ENCODE results near the gene EYS. TPM values are rescaled to one million over a fixed set of nuclear protein-coding genes. Genes with fewer than 3 reads are reported as not detected.

EYS gene
- total and polyA plus RNA-seq, 2 experiments from 2014 or later = 0.04 TPM; not detected in 1

GRCh38 chr6:64774881-64775280, 932.1 kb downstream of the EYS start:
- H3K36me3 ChIP-seq (ENCODE audit: low read depth) = no peaks in the 10 kb centered on the region
- TF ChIP-seq EZH2phosphoT487 (IDR thresholded peaks at IDR 0.05; ENCODE audit: insufficient read depth, low read depth) = no peak
- no peak for TF ChIP-seq EZH2 (IDR thresholded peaks at IDR 0.05; ENCODE audit: insufficient read depth, poor library complexity, severe bottlenecking)
- H3K9me3 ChIP-seq (ENCODE audit: low read depth) = no peaks in the 10 kb centered on the region
- H3K4me1 ChIP-seq (ENCODE audit: insufficient read depth) = no peaks in the 10 kb centered on the region
- H3K79me2 ChIP-seq (ENCODE audit: insufficient read depth) = no peaks in the 10 kb centered on the region
- H2AFZ ChIP-seq = no peak overlapping the region
- in situ Hi-C loops (cut with MboI) = no loop called here
- no peaks in the 10 kb centered on the region for H4K20me1 ChIP-seq (ENCODE audit: insufficient read depth)
- no peak overlapping the region for H3K4me3 ChIP-seq
- H3K27ac ChIP-seq = no peak overlapping the region
- H3K4me2 ChIP-seq (ENCODE audit: unreplicated experiment) = no peak overlapping the region
- H3K9ac ChIP-seq = no peak overlapping the region
- no peaks in the 10 kb centered on the region for H3K9me2 ChIP-seq (ENCODE audit: insufficient read depth)
- DNase-seq = no peak
- H3F3A ChIP-seq (ENCODE audit: insufficient read depth) = no peaks in the 10 kb centered on the region
- 1% methylated on average over 4 of the region's 4 CpGs for WGBS, 2 experiments (ENCODE audit: low coverage in 1 of 2, low lambda C conversion rate in 2 of 2, missing lambda C conversion rate in 2 of 2)
- H3K27me3 ChIP-seq (replicated peaks; ENCODE audit: insufficient read depth) = no peaks in the 10 kb centered on the region

DNA sequence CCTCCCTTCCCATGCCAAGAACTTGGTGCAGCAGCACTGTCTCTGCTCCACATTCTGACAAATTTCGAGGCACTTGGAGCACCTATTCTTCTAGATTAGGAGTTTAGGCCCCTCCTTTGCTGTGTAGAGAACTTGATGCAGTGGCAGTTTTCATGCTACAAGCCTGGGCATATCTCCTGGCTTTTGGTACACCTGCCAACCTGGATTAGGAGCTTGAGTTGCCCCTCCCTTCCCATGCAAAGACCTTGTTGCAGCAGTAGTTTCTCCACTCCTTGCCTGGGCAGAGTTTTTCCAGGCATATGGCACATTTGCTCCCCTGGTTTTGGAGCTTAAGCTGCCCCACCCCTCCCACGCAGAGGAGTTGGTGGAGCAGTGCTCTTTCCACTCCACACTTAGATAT, 956.1 kb downstream of the EYS start:
- TF ChIP-seq EZH2phosphoT487 (IDR thresholded peaks at IDR 0.05; ENCODE audit: insufficient read depth, low read depth) (no peak), EZH2 (IDR thresholded peaks at IDR 0.05; ENCODE audit: insufficient read depth, poor library complexity, severe bottlenecking) (no peak)
- no peaks in the 10 kb centered on the region for H3K9me3 ChIP-seq (ENCODE audit: low read depth)
- H3K27me3 ChIP-seq (replicated peaks; ENCODE audit: insufficient read depth) = no peaks in the 10 kb centered on the region
- H3F3A ChIP-seq (ENCODE audit: insufficient read depth) = no peaks in the 10 kb centered on the region
- H3K4me1 ChIP-seq (ENCODE audit: insufficient read depth) = no peaks in the 10 kb centered on the region
- no peaks in the 10 kb centered on the region for H3K9me2 ChIP-seq (ENCODE audit: insufficient read depth)
- H3K9ac ChIP-seq = no peak overlapping the region
- H2AFZ ChIP-seq = no peak overlapping the region
- 16 to 34% methylated on average over 2 of the region's 2 CpGs for WGBS, 2 experiments (ENCODE audit: low coverage in 1 of 2, low lambda C conversion rate in 2 of 2, missing lambda C conversion rate in 2 of 2)
- no peaks in the 10 kb centered on the region for H3K79me2 ChIP-seq (ENCODE audit: insufficient read depth)
- no peak overlapping the region for H3K4me2 ChIP-seq (ENCODE audit: unreplicated experiment)
- no peaks in the 10 kb centered on the region for H4K20me1 ChIP-seq (ENCODE audit: insufficient read depth)
- no peaks in the 10 kb centered on the region for H3K36me3 ChIP-seq (ENCODE audit: low read depth)
- in situ Hi-C loops (cut with MboI) = no loop called here
- DNase-seq = no peak
- H3K4me3 ChIP-seq = no peak overlapping the region
- H3K27ac ChIP-seq = no peak overlapping the region

GRCh38 chr6:64737418-64737817, 969.6 kb downstream of the EYS start:
- Histone ChIP-seq H3K4me3 (no peak overlapping the region), H3K9me3 (ENCODE audit: low read depth) (no peaks in the 10 kb centered on the region), H3K79me2 (ENCODE audit: insufficient read depth) (no peaks in the 10 kb centered on the region), H3F3A (ENCODE audit: insufficient read depth) (no peaks in the 10 kb centered on the region), H3K9ac (no peak overlapping the region), H4K20me1 (ENCODE audit: insufficient read depth) (no peaks in the 10 kb centered on the region), H3K9me2 (ENCODE audit: insufficient read depth) (no peaks in the 10 kb centered on the region), H3K4me1 (ENCODE audit: insufficient read depth) (no peaks in the 10 kb centered on the region), H2AFZ (no peak overlapping the region), H3K27me3 (replicated peaks; ENCODE audit: insufficient read depth) (no peaks in the 10 kb centered on the region), H3K36me3 (ENCODE audit: low read depth) (no peaks in the 10 kb centered on the region), H3K4me2 (ENCODE audit: unreplicated experiment) (no peak overlapping the region), H3K27ac (no peak overlapping the region)
- WGBS, 2 experiments (ENCODE audit: low coverage in 1 of 2, low lambda C conversion rate in 2 of 2, missing lambda C conversion rate in 2 of 2) = 0 to 5% methylated on average over 1 of the region's 1 CpG
- in situ Hi-C loops (cut with MboI) = no loop called here
- no peak for TF ChIP-seq EZH2phosphoT487 (IDR thresholded peaks at IDR 0.05; ENCODE audit: insufficient read depth, low read depth)
- no peak for TF ChIP-seq EZH2 (IDR thresholded peaks at IDR 0.05; ENCODE audit: insufficient read depth, poor library complexity, severe bottlenecking)
- DNase-seq = no peak

- no peak overlapping the region for H3K9ac ChIP-seq
- no peak for DNase-seq
- no peaks in the 10 kb centered on the region for H3K79me2 ChIP-seq (ENCODE audit: insufficient read depth)
- no peaks in the 10 kb centered on the region for H3K36me3 ChIP-seq (ENCODE audit: low read depth)
- H3K4me2 ChIP-seq (ENCODE audit: unreplicated experiment) = no peak overlapping the region
- H3K4me1 ChIP-seq (ENCODE audit: insufficient read depth) = no peaks in the 10 kb centered on the region
- H2AFZ ChIP-seq = no peak overlapping the region
- in situ Hi-C loops (cut with MboI) = no loop called here
- H3K9me2 ChIP-seq (ENCODE audit: insufficient read depth) = no peaks in the 10 kb centered on the region
- H4K20me1 ChIP-seq (ENCODE audit: insufficient read depth) = no peaks in the 10 kb centered on the region
- TF ChIP-seq EZH2phosphoT487 (IDR thresholded peaks at IDR 0.05; ENCODE audit: insufficient read depth, low read depth) (no peak), EZH2 (IDR thresholded peaks at IDR 0.05; ENCODE audit: insufficient read depth, poor library complexity, severe bottlenecking) (no peak)
- H3K27ac ChIP-seq = no peak overlapping the region
- H3K27me3 ChIP-seq (replicated peaks; ENCODE audit: insufficient read depth) = no peaks in the 10 kb centered on the region
- H3K4me3 ChIP-seq = no peak overlapping the region
- no peaks in the 10 kb centered on the region for H3K9me3 ChIP-seq (ENCODE audit: low read depth)
- 16 to 18% methylated on average over 4 of the region's 4 CpGs for WGBS, 2 experiments (ENCODE audit: low coverage in 1 of 2, low lambda C conversion rate in 2 of 2, missing lambda C conversion rate in 2 of 2)
- no peaks in the 10 kb centered on the region for H3F3A ChIP-seq (ENCODE audit: insufficient read depth)
Measured at GRCh38 chr6:64736421-64736950, 970.5 kb downstream of the EYS start.

- TF ChIP-seq EZH2 (IDR thresholded peaks at IDR 0.05; ENCODE audit: insufficient read depth, poor library complexity, severe bottlenecking) (no peak), EZH2phosphoT487 (IDR thresholded peaks at IDR 0.05; ENCODE audit: insufficient read depth, low read depth) (no peak)
- 40 to 46% methylated on average over 4 of the region's 4 CpGs for WGBS, 2 experiments (ENCODE audit: low coverage in 1 of 2, low lambda C conversion rate in 2 of 2, missing lambda C conversion rate in 2 of 2)
- in situ Hi-C loops (cut with MboI) = no loop called here
Measured at GRCh38 chr6:64733433-64733832, 973.6 kb downstream of the EYS start.

More at GRCh38 chr6:64733433-64733832, 973.6 kb downstream of the EYS start:
- H3F3A ChIP-seq (ENCODE audit: insufficient read depth) = no peaks in the 10 kb centered on the region
- H3K79me2 ChIP-seq (ENCODE audit: insufficient read depth) = no peaks in the 10 kb centered on the region
- H3K27ac ChIP-seq = no peak overlapping the region
- no peak overlapping the region for H3K9ac ChIP-seq
- no peak for DNase-seq
- no peak overlapping the region for H3K4me2 ChIP-seq (ENCODE audit: unreplicated experiment)
- no peak overlapping the region for H2AFZ ChIP-seq
- no peaks in the 10 kb centered on the region for H3K9me3 ChIP-seq (ENCODE audit: low read depth)
- H4K20me1 ChIP-seq (ENCODE audit: insufficient read depth) = no peaks in the 10 kb centered on the region
- no peaks in the 10 kb centered on the region for H3K9me2 ChIP-seq (ENCODE audit: insufficient read depth)
- H3K36me3 ChIP-seq (ENCODE audit: low read depth) = no peaks in the 10 kb centered on the region
- no peak overlapping the region for H3K4me3 ChIP-seq
- H3K27me3 ChIP-seq (replicated peaks; ENCODE audit: insufficient read depth) = no peaks in the 10 kb centered on the region
- H3K4me1 ChIP-seq (ENCODE audit: insufficient read depth) = no peaks in the 10 kb centered on the region

Measured in GM23248 (cell line).